MM.1S (cell line): ENCODE data around the gene A4GALT.
"Not testable (repeated sequence)": the region's sequence is repeated elsewhere in the genome, so short reads cannot be mapped to it uniquely, and the experiment has no call there.

Source experiments
- DNase-seq: peaks from one replicate; pipeline ENCODE4 v3.0.0-alpha.2; 2015
- H2AFZ ChIP-seq: fragments of 300-600 bp; sonication (generic); 2 replicates; pipeline ENCODE4 v1.6.0; 2016; ENCODE audit warnings: antibody characterized with exemption, low read length
- H3F3A ChIP-seq: fragments of 300-600 bp; sonication (generic); 2 replicates; pipeline ENCODE4 v1.6.1; 2016; ENCODE audit warnings: mild to moderate bottlenecking, antibody characterized with exemption, low read length, moderate library complexity, mixed read lengths; ENCODE audit not compliant: insufficient read depth
- H3K27ac ChIP-seq: fragments of 300-600 bp; sonication (generic); 2 replicates; pipeline ENCODE4 v1.5.1; 2016; ENCODE audit warnings: mild to moderate bottlenecking, low read length
- H3K27me3 ChIP-seq: fragments of 300-600 bp; sonication (generic); replicated peaks from 2 replicates; pipeline ENCODE4 v1.6.0; 2016; ENCODE audit warnings: low read length; ENCODE audit not compliant: insufficient read depth
- H3K36me3 ChIP-seq: fragments of 300-600 bp; sonication (generic); replicated peaks from 2 replicates; pipeline ENCODE4 v1.6.1; 2016; ENCODE audit warnings: mild to moderate bottlenecking, low read length, mixed read lengths; ENCODE audit not compliant: insufficient read depth
- H3K4me1 ChIP-seq: fragments of 300-600 bp; sonication (generic); 2 replicates; pipeline ENCODE4 v1.6.1; 2016; ENCODE audit warnings: low read length, mixed read lengths
- H3K4me2 ChIP-seq: fragments of 300-600 bp; sonication (generic); 2 replicates; pipeline ENCODE4 v1.6.0; 2016; ENCODE audit warnings: low read depth, low read length
- H3K4me3 ChIP-seq: fragments of 300-600 bp; sonication (generic); 2 replicates; pipeline ENCODE4 v1.5.1; 2016; ENCODE audit warnings: low read length, mixed read lengths
- H3K79me2 ChIP-seq: fragments of 300-600 bp; sonication (generic); 2 replicates; pipeline ENCODE4 v1.6.1; 2016; ENCODE audit warnings: mixed run types, low read length, mixed read lengths
- H3K9ac ChIP-seq: fragments of 300-600 bp; sonication (generic); 2 replicates; pipeline ENCODE4 v1.6.1; 2016; ENCODE audit warnings: low read length, mixed read lengths
- H3K9me2 ChIP-seq: fragments of 300-600 bp; sonication (generic); replicated peaks from 2 replicates; pipeline ENCODE4 v1.6.1; 2016; ENCODE audit warnings: mild to moderate bottlenecking, low read length, mixed read lengths; ENCODE audit not compliant: insufficient read depth
- H3K9me3 ChIP-seq: fragments of 300-600 bp; sonication (generic); replicated peaks from 2 replicates; pipeline ENCODE4 v1.6.1; 2016; ENCODE audit warnings: mild to moderate bottlenecking, low read length, mixed read lengths; ENCODE audit not compliant: insufficient read depth
- H4K20me1 ChIP-seq: fragments of 300-600 bp; sonication (generic); 2 replicates; pipeline ENCODE4 v1.6.1; 2016; ENCODE audit warnings: mild to moderate bottlenecking, low read length, moderate library complexity, mixed read lengths; ENCODE audit not compliant: insufficient read depth
- EZH2 ChIP-seq: fragments of 300-600 bp; sonication (generic); optimal IDR thresholded peaks from 2 replicates; pipeline ENCODE3; 2017; ENCODE audit warnings: low read depth, mild to moderate bottlenecking, antibody characterized with exemption, low read length, mixed read lengths
- EZH2phosphoT487 ChIP-seq: fragments of 300-600 bp; sonication (generic); IDR thresholded peaks from 2 replicates; pipeline ENCODE4 v1.6.1; 2018; ENCODE audit warnings: antibody characterized with exemption, low read length
- TF ChIP-seq, protein P1 (sequence below): fragments of 300-600 bp; sonication (generic); IDR thresholded peaks from 2 replicates; pipeline ENCODE4 v1.5.1; 2016; ENCODE audit warnings: antibody characterized with exemption, low read length, mixed read lengths

The A4GALT gene

GRCh38 chr22:42670046-42670445, 50.6 kb downstream of the A4GALT start:
- Histone ChIP-seq H3K79me2 (no peaks in the 10 kb centered on the region), H3K4me2 (no peak overlapping the region), H3K27me3 (no peaks in the 10 kb centered on the region), H3K9me2 (no peaks in the 10 kb centered on the region), H2AFZ (no peak overlapping the region), H4K20me1 (no peaks in the 10 kb centered on the region), H3K4me1 (peaks cover 10% of the 10 kb centered on the region; the same call in 1 of the 2 replicates), H3K9ac (no peak overlapping the region), H3F3A (no peaks in the 10 kb centered on the region), H3K36me3 (no peaks in the 10 kb centered on the region), H3K27ac (no peak overlapping the region), H3K4me3 (no peak overlapping the region), H3K9me3 (no peaks in the 10 kb centered on the region)
- TF ChIP-seq EZH2: no peak
- TF ChIP-seq EZH2phosphoT487: no peak
- TF ChIP-seq, protein P1, sequence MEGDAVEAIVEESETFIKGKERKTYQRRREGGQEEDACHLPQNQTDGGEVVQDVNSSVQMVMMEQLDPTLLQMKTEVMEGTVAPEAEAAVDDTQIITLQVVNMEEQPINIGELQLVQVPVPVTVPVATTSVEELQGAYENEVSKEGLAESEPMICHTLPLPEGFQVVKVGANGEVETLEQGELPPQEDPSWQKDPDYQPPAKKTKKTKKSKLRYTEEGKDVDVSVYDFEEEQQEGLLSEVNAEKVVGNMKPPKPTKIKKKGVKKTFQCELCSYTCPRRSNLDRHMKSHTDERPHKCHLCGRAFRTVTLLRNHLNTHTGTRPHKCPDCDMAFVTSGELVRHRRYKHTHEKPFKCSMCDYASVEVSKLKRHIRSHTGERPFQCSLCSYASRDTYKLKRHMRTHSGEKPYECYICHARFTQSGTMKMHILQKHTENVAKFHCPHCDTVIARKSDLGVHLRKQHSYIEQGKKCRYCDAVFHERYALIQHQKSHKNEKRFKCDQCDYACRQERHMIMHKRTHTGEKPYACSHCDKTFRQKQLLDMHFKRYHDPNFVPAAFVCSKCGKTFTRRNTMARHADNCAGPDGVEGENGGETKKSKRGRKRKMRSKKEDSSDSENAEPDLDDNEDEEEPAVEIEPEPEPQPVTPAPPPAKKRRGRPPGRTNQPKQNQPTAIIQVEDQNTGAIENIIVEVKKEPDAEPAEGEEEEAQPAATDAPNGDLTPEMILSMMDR: no peak
- no peak for DNase-seq

- H3K9ac ChIP-seq, H2AFZ ChIP-seq, H3K27me3 ChIP-seq, H3K9me2 ChIP-seq, H3K36me3 ChIP-seq, H3K4me1 ChIP-seq, H3K79me2 ChIP-seq, DNase-seq, H4K20me1 ChIP-seq, H3K4me3 ChIP-seq, H3K27ac ChIP-seq, H3K4me2 ChIP-seq, H3K9me3 ChIP-seq, H3F3A ChIP-seq: not testable (repeated sequence)
These were observed 54.3 kb downstream of the A4GALT start for GRCh38 chr22:42666393-42666792.

DNA sequence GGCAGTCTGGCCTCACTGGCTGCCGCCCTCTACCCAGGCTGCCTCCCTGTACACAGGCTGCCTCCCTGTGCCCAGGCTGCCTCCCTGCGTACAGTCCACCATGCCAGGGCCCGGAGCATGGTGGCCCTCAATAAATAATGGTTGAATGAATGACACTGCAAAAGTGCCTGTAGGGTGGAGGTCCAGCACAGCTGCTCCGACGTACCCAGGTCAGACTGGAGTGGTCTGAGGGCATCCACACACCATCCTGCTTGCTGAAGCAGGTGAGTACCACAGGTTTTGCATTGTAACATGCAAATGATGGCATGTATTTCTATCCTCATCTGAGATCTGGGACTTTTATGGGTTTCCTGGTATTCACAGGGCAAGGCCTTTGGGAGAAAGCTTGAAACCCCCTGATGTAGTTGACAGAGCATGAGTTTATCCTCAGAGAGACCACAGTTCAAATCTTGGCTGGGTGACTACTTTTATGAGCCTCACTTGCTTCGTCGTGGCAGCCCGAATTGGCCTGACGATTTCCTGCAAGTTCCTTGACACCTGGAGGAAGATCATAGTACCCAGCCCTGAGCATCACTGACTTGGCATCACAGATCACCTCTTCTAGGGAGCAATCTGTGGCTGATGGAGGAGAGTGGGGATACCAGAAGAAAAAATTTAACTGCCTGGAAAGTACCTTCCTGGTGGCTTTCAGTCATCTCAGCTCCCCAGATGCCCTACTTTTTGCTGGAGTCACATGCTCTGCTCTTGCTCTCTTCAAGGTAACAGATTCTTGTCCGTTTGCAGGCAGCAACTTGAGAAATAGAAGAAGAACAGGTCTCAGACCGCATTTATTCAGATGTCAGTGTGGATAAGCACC, 55.5 kb downstream of the A4GALT start:
- Histone ChIP-seq H3K27me3 (0 out of 2 replicates have a peak, but pooled peaks cover 5% of the 10 kb centered on the region), H3K9ac (no peak overlapping the region), H4K20me1 (no peaks in the 10 kb centered on the region), H3K36me3 (no peaks in the 10 kb centered on the region), H3K79me2 (no peaks in the 10 kb centered on the region), H3K9me2 (no peaks in the 10 kb centered on the region), H3K4me2 (no peak overlapping the region), H2AFZ (no peak overlapping the region), H3F3A (no peaks in the 10 kb centered on the region), H3K4me1 (0 out of 2 replicates have a peak, but pooled peaks cover 5% of the 10 kb centered on the region), H3K27ac (no peak overlapping the region; the same call in 1 of the 2 replicates), H3K9me3 (no peaks in the 10 kb centered on the region), H3K4me3 (no peak overlapping the region)
- TF ChIP-seq EZH2: no peak
- no peak for TF ChIP-seq EZH2phosphoT487
- TF ChIP-seq, protein P1: no peak
- peak; percentile 41 for DNase-seq
